Stimulated activated CD4-positive, alpha-beta T cell treated with anti-CD3 and anti-CD28 coated beads, Interleukin-12 subunit alpha, Interleukin-12 subunit beta, amount 100 ng/mL, for 24 hours (primary cell): ENCODE results near the gene PCNT.
"Not testable (repeated sequence)": the region's sequence is repeated elsewhere in the genome, so short reads cannot be mapped to it uniquely, and the experiment has no call there.

ENCODE experiments used
- DNase-seq, 2 experiments: peaks; one replicate each; pipeline ENCODE4 v3.0.0-alpha.2; 2020; ENCODE audit warnings: low read depth in 2 of 2

Gene PCNT

DNA sequence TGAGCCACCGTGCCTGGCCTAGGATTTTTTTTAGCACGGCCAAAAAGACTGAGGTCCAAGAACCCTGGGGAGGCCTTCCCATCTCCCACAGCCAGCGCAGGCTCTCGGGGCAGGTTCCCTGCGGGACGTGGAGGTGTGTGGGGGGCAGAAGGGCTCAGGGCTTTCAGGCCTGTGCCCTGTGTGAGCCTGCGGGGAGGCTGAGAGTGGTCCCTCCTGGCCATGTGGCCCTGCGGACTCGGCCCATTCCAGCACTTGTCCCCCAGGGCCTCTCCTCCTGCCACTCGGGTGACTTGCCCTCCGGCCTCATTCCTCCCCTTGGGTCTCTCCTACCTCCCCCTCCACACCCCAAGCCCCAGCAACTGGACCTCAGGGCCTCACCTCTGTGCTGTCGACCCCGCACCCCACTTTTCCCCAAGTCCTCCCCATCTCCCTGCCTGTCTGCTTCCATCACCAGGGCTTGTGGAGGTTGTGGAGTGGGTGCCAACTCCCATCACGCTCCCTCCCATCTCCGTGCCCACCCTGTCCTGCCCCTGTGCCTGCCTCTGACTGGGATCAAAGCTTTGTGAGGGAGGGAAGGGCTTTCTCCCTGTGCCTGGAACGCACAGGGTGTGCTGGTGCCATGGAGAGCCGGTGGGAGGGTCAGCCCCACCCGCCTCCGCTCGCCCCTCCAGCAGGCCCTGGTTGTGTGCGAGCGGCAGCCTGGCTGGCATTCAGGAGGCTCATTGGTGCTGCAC, 102.5 kb downstream of the PCNT start:
- DNase-seq: no peak

DNA sequence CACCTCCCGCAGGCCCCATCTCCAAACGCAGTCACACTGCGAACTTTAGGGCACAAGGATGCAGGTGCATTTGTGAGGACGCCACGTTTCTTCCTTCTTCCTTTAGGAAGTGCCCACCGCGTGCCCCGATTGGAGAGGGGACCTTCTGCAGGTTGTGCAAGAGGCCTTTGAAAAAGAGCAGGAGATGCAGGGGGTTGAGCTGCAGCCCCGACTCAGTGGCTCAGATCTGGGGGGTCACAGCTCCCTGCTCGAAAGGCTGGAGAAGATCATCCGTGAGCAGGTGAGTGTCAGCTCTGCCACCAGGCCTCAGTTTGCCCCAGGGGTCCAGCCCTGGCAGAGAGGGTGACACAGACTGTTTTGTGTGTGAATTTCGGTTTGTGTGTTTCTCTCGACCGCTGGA, 103.6 kb downstream of the PCNT start:
- no peak for DNase-seq

DNA sequence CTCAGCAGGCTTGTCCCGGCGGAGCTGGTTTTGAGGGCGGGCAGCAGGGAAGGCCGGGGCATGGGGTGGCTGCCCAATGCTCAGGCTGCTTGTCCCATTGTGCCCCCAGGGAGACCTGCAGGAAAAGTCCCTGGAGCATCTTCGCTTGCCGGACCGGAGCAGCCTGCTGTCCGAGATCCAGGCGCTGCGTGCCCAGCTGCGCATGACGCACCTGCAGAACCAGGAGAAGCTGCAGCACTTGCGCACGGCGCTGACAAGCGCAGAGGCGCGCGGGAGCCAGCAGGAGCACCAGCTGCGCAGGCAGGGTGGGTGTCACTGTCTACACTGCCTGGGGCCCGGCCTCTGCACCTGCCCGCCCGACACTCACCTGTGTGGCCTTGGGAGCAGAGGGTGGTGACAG, 104.3 kb downstream of the PCNT start:
- DNase-seq: no peak

DNA sequence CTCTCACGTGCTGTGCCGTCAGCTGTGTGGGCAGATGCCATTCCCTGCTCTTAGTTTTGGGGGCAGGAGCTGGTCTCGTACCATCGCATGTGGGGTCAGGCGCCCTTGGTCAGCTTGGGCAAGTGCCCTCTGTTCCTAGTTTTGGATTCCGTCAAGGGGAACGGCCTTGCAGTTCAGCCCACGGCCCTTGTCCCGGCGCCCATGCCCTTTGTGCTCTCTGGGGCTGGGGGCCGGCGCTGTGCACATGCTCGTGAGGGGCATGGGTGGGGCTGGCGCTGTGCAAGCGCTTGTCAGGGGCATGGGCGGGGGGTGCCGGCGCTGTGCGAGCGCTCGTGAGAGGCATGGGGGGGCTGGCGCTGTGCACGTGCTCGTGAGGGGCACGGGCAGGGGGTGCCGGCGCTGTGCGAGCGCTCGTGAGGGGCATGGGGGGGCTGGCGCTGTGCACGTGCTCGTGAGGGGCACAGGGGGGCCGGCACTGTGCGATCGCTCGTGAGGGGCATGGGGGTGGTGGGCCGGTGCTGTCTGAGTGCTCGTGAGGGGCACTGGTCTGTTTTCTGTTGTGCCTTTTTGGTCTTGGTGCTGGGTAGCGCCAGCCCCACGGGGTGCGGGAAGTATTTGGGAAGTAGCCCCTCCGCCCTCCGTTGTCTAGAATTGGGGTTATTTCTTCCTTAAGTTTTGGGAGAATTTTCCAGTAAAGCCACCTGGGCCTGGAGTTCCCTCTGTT, 105.2 kb downstream of the PCNT start:
- DNase-seq: no peak

DNA sequence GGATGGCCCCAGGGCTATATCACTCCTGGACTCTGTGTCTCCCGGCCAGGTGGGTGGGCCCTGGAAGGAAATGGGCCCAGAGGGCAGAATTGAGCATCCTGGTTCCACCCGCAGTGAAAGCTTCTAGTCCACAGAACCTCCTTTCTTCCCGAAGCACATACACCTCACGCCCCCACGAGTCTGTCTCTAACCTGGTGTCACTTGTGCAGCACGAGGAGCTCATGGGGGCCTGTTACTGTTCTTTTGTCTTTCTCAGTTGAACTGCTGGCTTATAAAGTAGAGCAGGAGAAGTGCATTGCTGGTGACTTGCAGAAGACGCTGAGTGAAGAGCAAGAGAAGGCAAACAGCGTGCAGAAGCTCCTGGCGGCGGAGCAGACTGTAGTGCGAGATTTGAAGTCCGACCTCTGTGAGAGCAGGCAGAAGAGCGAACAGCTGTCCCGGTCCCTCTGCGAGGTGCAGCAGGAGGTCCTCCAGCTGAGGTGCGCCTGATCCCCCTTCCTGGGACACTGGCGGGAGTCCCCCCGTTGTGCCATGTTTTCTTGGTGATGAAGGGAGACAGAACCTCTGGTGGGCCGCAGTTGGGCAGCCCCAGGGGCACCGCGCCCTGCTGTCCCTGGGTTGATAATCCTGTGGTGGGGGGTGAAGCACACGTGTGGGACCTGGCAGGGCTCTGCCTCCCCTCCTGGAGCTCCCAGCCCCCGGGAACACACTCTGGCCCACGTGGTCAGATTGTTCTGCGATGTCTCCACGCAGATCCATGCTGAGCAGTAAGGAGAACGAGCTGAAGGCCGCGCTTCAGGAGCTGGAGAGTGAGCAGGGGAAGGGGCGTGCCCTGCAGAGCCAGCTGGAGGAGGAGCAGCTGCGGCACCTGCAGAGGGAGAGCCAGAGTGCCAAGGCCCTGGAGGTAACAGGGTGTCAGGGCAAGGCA, 106.1 kb downstream of the PCNT start:
- no peak for DNase-seq

DNA sequence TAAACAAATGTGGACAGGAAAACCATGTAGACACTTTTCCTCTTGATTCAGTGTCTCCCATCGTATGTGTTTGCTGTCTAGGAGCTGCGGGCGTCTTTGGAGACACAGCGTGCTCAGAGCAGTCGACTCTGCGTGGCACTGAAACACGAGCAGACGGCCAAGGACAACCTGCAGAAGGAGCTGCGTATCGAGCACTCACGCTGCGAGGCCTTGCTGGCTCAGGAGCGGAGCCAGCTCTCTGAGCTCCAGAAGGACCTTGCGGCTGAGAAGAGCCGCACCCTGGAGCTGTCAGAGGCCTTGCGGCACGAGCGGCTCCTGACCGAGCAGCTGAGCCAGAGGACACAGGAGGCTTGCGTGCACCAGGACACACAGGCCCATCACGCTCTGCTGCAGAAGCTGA, 107.5 kb downstream of the PCNT start:
- DNase-seq: no peak

DNA sequence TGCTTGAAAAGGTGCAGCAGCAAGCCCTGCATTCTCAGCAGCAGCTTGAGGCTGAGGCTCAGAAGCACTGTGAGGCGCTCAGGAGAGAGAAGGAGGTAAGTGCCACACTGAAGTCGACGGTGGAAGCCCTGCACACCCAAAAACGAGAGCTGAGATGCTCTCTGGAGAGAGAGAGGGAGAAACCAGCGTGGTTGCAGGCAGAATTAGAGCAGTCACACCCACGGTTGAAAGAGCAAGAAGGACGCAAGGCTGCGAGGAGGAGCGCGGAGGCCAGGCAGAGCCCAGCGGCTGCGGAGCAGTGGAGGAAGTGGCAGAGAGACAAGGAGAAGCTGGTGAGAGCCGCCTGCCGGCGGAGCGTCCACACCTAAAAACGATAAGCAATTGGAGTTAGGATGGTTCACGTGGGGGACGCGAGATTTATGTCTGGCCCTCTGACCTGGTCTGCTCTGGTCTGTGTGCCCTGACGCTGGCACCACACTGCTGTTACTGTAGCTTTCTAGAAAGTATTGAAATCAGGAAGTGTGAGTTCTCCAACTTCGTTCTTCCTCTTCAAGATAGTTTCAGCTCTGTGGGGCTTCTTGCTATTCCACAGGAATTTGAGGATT, 108.0 kb downstream of the PCNT start:
- no peak for DNase-seq

DNA sequence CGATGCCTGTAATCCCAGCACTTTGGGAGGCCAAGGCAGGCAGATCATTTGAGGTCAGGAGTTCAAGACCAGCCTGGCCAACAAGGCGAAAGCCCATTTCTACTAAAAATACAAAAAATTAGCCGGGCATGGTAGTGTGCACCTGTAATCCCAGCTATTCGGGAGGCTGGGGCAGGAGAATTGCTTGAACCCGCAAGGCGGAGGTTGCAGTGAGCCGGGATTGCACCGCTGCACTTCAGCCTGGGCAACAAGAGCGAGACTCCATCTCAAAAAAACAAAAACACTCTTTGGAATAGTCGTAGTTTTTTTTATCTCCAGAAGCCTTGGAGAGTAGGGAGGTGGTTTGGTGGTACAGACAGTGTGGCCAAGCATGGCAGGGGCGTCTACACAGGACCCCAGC, 109.2 kb downstream of the PCNT start:
- not testable (repeated sequence) for DNase-seq

DNA sequence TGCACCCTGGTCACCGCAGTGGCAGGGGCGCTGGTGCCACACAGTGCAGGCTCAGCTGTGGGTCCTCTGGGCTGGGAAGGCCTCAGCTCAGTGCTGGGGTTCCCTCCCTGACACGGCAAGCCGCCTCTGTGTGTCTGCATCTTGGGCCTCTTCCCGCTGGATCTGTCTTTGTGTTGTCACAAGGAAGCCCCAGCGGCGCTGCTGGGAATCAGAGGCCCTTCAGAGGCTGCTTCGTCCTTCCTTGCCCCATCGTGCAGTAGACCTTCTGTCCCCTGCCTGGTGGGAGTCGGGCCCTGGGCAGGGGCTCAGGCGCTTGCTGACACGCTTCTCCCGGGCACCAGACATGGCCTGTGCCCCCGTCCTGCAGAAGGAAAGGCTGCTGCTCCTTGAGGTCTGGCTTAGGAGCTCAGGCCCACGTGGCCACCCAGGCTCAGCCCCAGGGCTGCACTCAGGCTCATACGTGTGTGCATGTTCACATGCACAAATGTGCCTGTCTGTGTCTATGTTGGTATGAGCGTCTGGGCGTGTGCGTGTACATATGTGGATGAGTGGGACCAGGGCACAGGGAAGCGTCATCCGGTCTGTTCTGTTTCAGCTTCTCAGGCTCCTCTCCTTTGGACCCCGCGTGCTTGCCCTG, 110.5 kb downstream of the PCNT start:
- no peak for DNase-seq

DNA sequence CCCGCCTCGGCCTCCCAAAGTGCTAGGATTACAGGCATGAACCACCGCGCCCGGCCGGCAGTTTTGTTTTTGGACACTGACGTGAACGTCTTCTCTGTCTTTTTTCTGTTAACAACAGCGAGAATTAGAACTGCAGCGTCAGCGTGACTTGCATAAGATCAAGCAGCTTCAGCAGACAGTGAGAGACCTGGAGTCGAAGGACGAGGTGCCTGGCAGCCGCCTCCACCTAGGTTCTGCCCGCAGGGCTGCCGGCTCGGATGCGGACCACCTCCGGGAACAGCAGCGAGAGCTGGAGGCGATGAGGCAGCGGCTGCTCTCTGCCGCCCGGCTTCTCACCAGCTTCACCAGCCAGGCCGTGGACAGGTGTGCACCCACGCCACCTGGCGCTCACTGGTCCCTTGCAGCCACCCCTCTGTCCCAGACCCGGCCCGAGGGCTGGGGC, 111.9 kb downstream of the PCNT start:
- no peak for DNase-seq

DNA sequence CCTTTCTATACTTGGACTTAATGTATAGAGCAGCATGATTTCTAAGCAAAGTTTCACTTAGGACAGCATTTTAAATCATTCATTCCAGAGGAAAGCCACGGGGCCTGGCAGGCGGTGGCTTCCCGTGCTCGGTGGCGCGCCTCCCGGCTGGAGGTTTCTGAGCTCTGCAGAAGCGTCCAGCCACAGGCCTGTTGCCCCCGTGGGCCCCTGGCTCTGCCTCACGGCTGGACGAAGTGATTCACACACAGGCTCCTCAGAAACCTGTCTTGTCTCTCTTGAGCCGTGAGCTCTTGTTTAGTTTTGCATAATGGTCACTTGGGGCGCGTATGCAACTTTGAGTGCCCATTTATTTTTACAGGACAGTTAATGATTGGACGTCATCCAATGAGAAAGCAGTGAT, 112.7 kb downstream of the PCNT start:
- no peak for DNase-seq

DNA sequence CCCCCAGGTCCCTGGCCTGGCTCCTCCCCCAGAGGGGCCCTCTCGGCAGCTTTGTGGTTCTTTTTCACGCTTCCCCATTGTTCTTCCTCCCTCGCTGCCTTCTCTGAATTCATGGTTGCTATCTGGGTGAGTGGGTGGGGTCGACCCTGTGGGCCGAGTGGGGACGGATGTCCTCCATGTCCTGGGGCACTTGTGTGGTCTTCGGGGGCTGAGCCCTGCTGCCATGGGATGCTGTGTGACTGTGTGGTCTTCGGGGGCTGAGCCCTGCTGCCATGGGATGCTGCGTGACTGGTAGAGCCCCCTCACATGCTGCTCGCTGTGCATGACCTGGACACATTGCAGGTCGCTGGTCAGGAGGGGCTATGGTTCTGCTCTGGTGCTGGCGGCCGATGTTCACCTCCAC, 113.1 kb downstream of the PCNT start:
- DNase-seq: no peak

DNA sequence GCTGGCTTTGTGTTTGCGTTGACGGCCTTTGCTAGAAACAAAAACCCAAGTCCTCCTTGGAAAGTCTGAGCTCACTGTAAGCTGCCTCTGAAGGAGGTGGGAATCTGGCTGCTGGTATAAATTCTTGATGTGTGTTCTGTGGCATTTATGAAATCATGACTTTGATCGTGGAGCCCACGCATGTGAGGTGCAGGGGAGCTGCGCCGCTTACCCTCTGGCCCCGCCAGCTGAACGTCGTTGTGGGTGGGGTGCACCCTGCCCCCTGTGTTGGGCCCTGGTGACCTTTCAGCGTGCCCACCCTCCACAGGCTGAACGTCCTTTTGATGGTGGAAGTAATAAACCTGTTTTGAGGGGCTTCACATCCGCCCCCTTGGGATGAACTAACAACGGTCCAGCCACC, 113.6 kb downstream of the PCNT start:
- no peak for DNase-seq

DNA sequence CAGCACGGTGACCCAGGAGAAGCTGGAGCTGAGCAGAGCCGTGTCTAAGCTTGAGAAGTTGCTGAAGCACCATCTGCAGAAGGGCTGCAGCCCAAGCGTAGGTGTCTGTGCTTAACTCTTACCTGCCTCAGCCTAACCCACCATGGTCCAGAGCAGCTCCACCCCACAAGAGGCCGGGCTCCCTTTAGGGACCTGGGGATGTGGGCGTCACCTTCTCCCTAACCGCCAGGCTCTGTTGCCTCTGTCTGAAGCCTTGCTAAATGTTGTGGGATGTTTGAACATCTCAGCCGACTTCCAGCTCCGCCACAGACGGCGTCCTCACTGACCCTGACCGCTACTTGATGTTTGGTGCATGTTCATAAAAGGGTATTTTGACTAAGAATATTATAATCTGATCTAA, 114.3 kb downstream of the PCNT start:
- no peak for DNase-seq

DNA sequence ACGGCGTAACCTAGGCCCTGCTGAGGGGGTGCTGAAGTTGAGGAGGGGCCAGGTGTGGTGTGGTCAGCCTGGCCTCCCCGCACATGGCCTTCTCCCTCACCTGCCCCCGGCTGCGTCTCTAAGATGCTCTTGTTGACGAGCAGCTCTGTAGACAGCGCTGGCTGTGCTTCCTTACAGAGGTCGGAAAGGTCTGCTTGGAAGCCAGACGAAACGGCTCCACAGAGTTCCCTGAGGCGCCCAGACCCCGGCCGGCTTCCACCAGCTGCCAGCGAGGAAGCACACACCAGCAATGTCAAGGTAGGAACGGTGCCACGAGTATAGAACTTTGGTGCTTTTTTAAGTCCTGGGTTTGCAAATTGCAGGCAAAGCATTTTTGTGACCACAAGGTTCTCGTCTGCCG, 116.0 kb downstream of the PCNT start:
- no peak for DNase-seq

DNA sequence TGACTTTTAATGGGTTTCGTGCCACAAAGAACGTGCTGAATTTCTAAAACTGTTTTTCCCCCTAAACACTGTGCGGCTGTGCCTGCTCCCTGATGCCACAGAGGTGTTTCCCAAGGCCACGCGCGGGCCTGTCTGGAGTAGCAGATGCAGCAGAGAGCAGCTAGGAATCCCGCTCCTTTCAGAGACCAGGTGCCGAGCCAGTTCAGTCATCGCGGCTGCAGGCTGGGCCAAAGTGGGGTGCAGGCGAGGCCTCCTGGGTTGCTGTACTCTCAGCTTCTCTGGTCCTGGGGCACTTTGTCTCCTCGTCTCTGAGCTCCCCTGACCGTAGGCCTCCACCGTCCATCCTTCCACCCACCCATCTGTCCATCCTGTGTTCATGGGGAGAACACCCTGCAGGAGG, 117.4 kb downstream of the PCNT start:
- DNase-seq: no peak

DNA sequence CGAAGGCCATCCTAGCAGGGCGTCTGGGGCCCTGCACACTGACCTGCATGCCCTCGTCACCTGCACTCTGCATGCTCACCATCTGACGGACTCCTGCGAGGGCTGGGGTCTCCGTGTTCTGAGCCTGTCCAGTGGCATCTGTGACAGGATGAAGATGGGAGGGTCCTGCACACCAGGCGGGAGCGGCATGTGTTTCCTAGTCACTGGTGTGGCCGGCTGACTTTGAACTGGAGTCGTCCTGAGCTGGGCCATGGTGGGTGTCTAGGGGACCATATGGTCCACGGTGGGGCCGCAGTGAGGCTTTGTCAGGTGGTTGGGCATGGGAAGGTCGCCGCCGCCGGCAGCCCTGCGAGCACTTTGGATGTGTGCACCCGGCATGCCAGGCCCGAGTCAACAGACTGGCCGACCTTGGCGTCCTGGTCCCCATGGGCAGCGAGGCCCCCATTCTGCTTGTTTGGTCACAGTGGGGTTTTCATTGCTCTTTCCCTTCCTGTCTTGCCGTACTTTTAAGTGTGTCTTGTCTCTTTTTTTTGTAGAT, 118.1 kb downstream of the PCNT start:
- no peak for DNase-seq

DNA sequence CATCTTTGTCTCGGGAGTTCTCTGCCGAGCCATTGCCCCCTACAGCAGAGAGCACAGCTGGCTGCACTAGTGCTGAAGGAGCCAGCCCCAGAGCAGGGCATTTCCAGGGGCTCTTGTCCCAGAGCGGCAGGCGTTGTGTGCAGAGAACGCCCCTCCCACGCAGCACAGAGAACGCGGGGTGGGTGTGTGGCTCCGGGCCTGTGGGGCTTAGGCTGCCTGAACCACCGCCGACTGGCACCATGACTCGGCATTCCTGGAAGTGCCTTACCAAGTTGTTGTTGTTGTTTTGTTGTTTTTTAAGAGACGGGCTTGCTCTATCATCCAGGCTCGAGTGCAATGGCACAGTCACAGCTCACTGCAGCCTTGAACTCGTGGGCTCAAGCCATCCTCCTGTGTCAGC, 119.0 kb downstream of the PCNT start:
- no peak for DNase-seq

DNA sequence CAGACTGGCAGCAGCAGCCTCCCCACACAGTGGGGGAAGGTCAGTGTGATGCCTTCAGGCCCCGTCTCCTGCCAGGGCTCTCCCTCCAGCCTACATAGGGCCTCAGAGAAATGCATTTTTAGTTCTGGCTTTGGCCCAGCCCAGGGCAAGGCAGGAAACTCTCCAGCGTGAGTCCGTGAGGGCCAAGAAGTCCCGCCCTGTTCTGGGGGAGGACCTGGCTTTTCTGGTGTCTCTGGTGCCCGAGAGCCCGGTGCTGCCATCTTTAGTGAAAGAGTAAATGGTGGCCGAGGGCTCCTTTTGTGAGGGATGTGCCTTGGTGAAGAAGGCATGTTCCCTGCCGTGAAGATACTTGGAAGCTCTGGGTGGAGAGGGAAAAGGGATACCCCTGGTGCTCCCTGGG, 120.0 kb downstream of the PCNT start:
- no peak for DNase-seq

DNA sequence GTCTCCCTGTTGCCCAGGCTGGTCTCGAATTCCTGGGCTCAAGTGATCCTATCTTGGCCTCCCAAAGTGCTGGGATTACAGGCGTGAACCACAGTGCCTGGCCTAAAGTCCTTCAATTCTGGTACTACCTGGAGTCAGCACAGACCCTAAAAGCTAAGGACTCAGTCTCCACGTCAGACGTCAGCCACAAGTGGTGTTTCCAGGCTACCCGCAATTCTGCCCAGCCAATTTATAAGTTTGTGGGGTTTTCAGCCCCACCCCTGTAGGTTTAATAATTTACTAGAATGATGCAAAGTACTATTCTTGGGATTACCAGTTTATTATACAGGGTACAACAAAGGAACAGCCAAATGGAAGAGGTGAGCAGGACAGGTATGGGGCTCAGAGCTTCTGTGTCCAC, 124.2 kb downstream of the PCNT start:
- DNase-seq: no peak

DNA sequence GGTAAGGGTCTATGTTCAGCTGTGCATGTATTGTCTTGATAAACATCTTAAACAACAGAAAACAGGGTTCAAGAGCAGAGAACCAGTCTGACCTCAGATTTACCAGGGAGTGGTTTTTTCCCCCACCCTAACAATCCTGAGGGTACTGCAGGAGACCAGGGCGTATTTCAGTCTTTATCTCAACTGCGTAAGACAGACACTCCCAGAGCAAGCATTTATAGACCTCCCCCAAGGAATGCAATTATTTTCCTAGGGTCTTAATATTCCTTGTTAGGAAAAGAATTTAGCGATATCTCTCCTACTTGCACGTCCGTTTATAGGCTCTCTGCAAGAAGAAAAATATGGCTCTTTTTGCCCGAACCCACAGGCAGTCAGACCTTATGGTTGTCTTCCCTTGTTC, 124.9 kb downstream of the PCNT start:
- DNase-seq: not testable (repeated sequence)
